ENCODE results near the gene KCNQ1OT1.

Gene KCNQ1OT1

GRCh38 chr11:2736577-2737225, 36.9 kb upstream of the KCNQ1OT1 start:
- DNase-seq, result no peak

- DNase-seq, result no peak
Measured at GRCh38 chr11:2735053-2735589, 35.3 kb upstream of the KCNQ1OT1 start.

- no peak for DNase-seq
Measured at GRCh38 chr11:2734181-2735052, 34.6 kb upstream of the KCNQ1OT1 start.

- DNase-seq, result no peak
Measured at GRCh38 chr11:2732940-2733628, 33.3 kb upstream of the KCNQ1OT1 start.

GRCh38 chr11:2732261-2732939, 32.6 kb upstream of the KCNQ1OT1 start:
- no peak for DNase-seq

GRCh38 chr11:2731130-2732125, 31.6 kb upstream of the KCNQ1OT1 start:
- DNase-seq, result no peak

- DNase-seq, result no peak
Measured at GRCh38 chr11:2730272-2731129, 30.7 kb upstream of the KCNQ1OT1 start.

- no peak for DNase-seq
Measured at GRCh38 chr11:2729841-2730240, 30.0 kb upstream of the KCNQ1OT1 start.

GRCh38 chr11:2728663-2729332, 29.0 kb upstream of the KCNQ1OT1 start:
- no peak for DNase-seq

- DNase-seq, result no peak
Measured at GRCh38 chr11:2728128-2728662, 28.4 kb upstream of the KCNQ1OT1 start.

GRCh38 chr11:2726964-2727363, 27.2 kb upstream of the KCNQ1OT1 start:
- DNase-seq, result no peak

GRCh38 chr11:2725368-2726300, 25.8 kb upstream of the KCNQ1OT1 start:
- DNase-seq, result no peak

- DNase-seq, result no peak
Measured at GRCh38 chr11:2724653-2725367, 25.0 kb upstream of the KCNQ1OT1 start.

- DNase-seq, result no peak
Measured at GRCh38 chr11:2724104-2724503, 24.3 kb upstream of the KCNQ1OT1 start.

GRCh38 chr11:2722955-2723354, 23.2 kb upstream of the KCNQ1OT1 start:
- no peak for DNase-seq

GRCh38 chr11:2721210-2721916, 21.6 kb upstream of the KCNQ1OT1 start:
- DNase-seq, result no peak

Measured in NCI-H1417 treated with DMSO at 0.1 percent for 48 hours (cell line).